ENCODE data around the gene DIO2.

DIO2 gene

GRCh38 chr14:80172375-80173051 lies 38.8 kb downstream of the DIO2 start:
- no peak overlapping the region for H3K4me3 ChIP-seq
- no peak overlapping the region for H3K27ac ChIP-seq
- no peak for TF ChIP-seq CTCF (IDR thresholded peaks at IDR 0.05)
- DNase-seq (ENCODE audit: low spot score), result no peak

- Histone ChIP-seq H3K27ac (peak overlapping the region in 1 of 2 donors; percentile 11), H3K4me3 (no peak overlapping the region)
- DNase-seq (ENCODE audit: low spot score), result no peak
- no peak for TF ChIP-seq CTCF (IDR thresholded peaks at IDR 0.05)
Measured at GRCh38 chr14:80167793-80168448, 43.4 kb downstream of the DIO2 start.

- no peak for DNase-seq (ENCODE audit: low spot score)
- H3K4me3 ChIP-seq, result no peak overlapping the region
- no peak overlapping the region for H3K27ac ChIP-seq
- TF ChIP-seq CTCF (IDR thresholded peaks at IDR 0.05), result no peak
Measured at GRCh38 chr14:80164991-80165721, 46.1 kb downstream of the DIO2 start.

GRCh38 chr14:80152763-80153162 lies 58.5 kb downstream of the DIO2 start:
- DNase-seq (ENCODE audit: low spot score), result no peak
- Histone ChIP-seq H3K4me3 (no peak overlapping the region), H3K27ac (no peak overlapping the region)
- TF ChIP-seq CTCF (IDR thresholded peaks at IDR 0.05), result no peak

GRCh38 chr14:80152166-80152565 lies 59.1 kb downstream of the DIO2 start:
- no peak for TF ChIP-seq CTCF (IDR thresholded peaks at IDR 0.05)
- Histone ChIP-seq H3K27ac (no peak overlapping the region), H3K4me3 (no peak overlapping the region)
- no peak for DNase-seq (ENCODE audit: low spot score)

- TF ChIP-seq CTCF (IDR thresholded peaks at IDR 0.05), result no peak
- DNase-seq (ENCODE audit: low spot score), result no peak
- Histone ChIP-seq H3K4me3 (no peak overlapping the region), H3K27ac (no peak overlapping the region)
Measured at GRCh38 chr14:80150301-80150700, 61.0 kb downstream of the DIO2 start.
